C4-2B (cell line): Measurements from ENCODE around the gene GFM1.
A peak's percentile ranks its signal among the peaks of the same experiment; 100 is the strongest.

Experiments
- H3K27ac ChIP-seq: fragments of 450-650 bp; 2 replicates; pipeline ENCODE4 v1.5.1; 2017
- CTCF ChIP-seq: fragments of 450-650 bp; conservative IDR thresholded peaks from 2 replicates; pipeline ENCODE4 v1.5.1; 2017; ENCODE audit warnings: mild to moderate bottlenecking
- ZFX ChIP-seq: fragments of 450-650 bp; IDR thresholded peaks from 2 replicates; pipeline ENCODE4 v1.6.1; 2017

GFM1 gene

DNA sequence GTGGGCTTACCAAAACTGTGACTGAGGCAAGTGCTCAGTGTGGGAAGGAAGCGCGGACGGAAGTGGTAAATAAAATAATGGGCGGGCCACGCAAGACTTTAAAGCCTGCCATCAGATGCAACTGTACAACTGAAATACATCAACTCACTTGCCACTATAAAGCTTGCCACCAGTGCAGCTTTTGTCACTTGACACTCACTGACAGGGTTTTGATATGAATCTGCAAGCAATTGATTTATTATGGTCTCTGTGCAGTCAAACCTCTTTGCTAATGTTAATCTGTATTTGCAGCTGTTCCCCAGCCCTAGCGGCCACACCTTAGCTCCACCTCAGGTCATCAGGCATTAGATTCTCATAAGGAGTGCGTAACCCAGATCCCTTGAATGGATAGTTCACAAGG lies 2.3 kb upstream of the GFM1 start:
- TF ChIP-seq CTCF (no peak), ZFX (no peak)

DNA sequence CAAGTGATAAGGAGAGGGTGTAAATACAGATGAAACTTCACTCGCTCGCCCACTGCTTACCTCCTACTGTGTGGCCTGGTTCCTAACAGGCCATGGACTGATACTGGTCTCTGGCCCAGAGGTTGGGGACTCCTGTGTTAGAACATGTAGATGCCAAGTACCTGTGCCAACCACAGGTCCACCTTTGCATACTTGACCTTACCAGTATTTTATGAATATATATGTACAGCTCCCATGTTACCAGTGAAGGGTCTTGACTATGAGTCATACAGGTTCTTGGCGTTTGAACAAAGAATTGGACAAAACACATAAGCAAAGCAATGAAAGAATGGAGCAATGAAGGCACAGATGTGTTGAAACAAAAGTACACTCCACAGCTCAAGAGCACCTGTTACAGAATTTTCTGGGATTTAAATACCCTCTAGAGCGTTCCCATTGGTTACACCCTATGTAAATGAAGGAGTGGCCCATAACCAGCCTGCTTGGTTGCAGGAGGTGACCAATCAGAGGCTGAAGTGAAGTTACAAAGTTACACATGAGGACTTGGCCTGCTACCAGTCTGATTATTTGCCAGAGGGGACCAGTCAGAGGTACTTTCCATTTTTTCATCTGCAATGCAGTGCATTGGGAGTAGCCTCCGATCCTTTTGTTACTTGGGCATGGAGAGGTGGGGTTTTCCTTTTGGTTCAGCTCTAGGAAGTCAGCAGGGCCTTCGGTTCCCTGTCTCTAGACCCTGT lies 1.7 kb upstream of the GFM1 start:
- no peak for TF ChIP-seq ZFX
- TF ChIP-seq CTCF: 0 out of 2 replicates have a peak, but pooled peaks have one; percentile 1
- H3K27ac ChIP-seq: no peak overlapping the region

More for the DNA sequence above, 2.3 kb upstream of the GFM1 start:
- H3K27ac ChIP-seq: no peak overlapping the region

- no peak for TF ChIP-seq ZFX
- no peak for TF ChIP-seq CTCF
Observed at GRCh38 chr3:158649791-158650190, 5.5 kb downstream of the GFM1 start.

GRCh38 chr3:158651192-158651591 lies 6.9 kb downstream of the GFM1 start:
- no peak overlapping the region for H3K27ac ChIP-seq
- TF ChIP-seq ZFX: no peak
- no peak for TF ChIP-seq CTCF

More at GRCh38 chr3:158649791-158650190, 5.5 kb downstream of the GFM1 start:
- no peak overlapping the region for H3K27ac ChIP-seq

- TF ChIP-seq CTCF (no peak), ZFX (no peak)
- no peak overlapping the region for H3K27ac ChIP-seq
Observed at GRCh38 chr3:158652463-158652862, 8.1 kb downstream of the GFM1 start.

DNA sequence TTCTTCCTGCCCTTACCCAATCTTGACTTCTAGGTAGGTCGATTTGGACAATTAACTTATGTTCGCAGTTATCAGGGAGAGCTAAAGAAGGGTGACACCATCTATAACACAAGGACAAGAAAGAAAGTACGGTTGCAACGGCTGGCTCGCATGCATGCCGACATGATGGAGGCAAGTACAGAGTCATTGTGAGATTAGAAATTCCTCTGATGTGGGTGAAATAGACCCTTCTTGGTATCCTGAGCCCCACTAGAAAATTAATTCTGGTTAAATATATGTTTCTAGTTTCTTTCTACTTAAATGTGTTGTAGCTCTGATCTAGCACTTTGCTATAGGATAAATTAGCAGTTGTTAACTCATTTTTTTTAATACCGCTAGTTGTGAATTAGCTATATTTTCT lies 14.6 kb downstream of the GFM1 start:
- H3K27ac ChIP-seq: no peak overlapping the region

More for the DNA sequence above, 14.6 kb downstream of the GFM1 start:
- no peak for TF ChIP-seq ZFX
- no peak for TF ChIP-seq CTCF
